Urothelium cell line (cell line): ENCODE results near the gene FNDC3B.
"Not testable (repeated sequence)": the region's sequence is repeated elsewhere in the genome, so short reads cannot be mapped to it uniquely, and the experiment has no call there.

Experiments
- DNase-seq: peaks from one replicate; pipeline ENCODE4 v3.0.0; 2011; ENCODE audit warnings: low spot score, mixed read lengths
- FAIRE-seq: peaks from 2 replicates; lab custom pipeline; 2011; peaks lifted over from hg19 to GRCh38; lab: Jason Lieb, UNC

FNDC3B gene

GRCh38 chr3:172030181-172030580 is 9.2 kb upstream of the FNDC3B start:
- no peak for DNase-seq
- no peak for FAIRE-seq

GRCh38 chr3:172031996-172032395 is 7.4 kb upstream of the FNDC3B start:
- DNase-seq (no peak), FAIRE-seq (no peak)

GRCh38 chr3:172033396-172033795 is 6.0 kb upstream of the FNDC3B start:
- FAIRE-seq (no peak), DNase-seq (no peak)

- FAIRE-seq (no peak), DNase-seq (peak; percentile 30)
Measured at GRCh38 chr3:172034786-172035685, 4.3 kb upstream of the FNDC3B start.

- no peak for FAIRE-seq
- no peak for DNase-seq
Measured at GRCh38 chr3:172036541-172037215, 2.7 kb upstream of the FNDC3B start.

GRCh38 chr3:172038798-172039435 is 461 bp upstream of the FNDC3B start:
- no peak for FAIRE-seq
- no peak for DNase-seq

- DNase-seq (peak; percentile 79), FAIRE-seq (no peak)
Measured at GRCh38 chr3:172040078-172040980, 951 bp downstream of the FNDC3B start.

GRCh38 chr3:172040981-172041963 is 1.9 kb downstream of the FNDC3B start:
- DNase-seq, result peak; percentile 26
- no peak for FAIRE-seq

- no peak for DNase-seq
- FAIRE-seq, result no peak
Measured at GRCh38 chr3:172042136-172042662, 2.8 kb downstream of the FNDC3B start.

GRCh38 chr3:172042663-172043179 is 3.3 kb downstream of the FNDC3B start:
- DNase-seq, FAIRE-seq: not testable (repeated sequence)

GRCh38 chr3:172043233-172043632 is 3.9 kb downstream of the FNDC3B start:
- FAIRE-seq (no peak), DNase-seq (no peak)

GRCh38 chr3:172043766-172044165 is 4.4 kb downstream of the FNDC3B start:
- no peak for FAIRE-seq

GRCh38 chr3:172044833-172045585 is 5.6 kb downstream of the FNDC3B start:
- FAIRE-seq, result no peak

More at GRCh38 chr3:172043766-172044165, 4.4 kb downstream of the FNDC3B start:
- no peak for DNase-seq

GRCh38 chr3:172046268-172046915 is 7.0 kb downstream of the FNDC3B start:
- FAIRE-seq, result no peak
- DNase-seq, result no peak

More at GRCh38 chr3:172044833-172045585, 5.6 kb downstream of the FNDC3B start:
- DNase-seq, result no peak

- DNase-seq (no peak), FAIRE-seq (no peak)
Measured at GRCh38 chr3:172047567-172048115, 8.3 kb downstream of the FNDC3B start.

- no peak for FAIRE-seq
Measured at GRCh38 chr3:172048599-172048998, 9.2 kb downstream of the FNDC3B start.

GRCh38 chr3:172051310-172051956 is 12.1 kb downstream of the FNDC3B start:
- no peak for FAIRE-seq
- no peak for DNase-seq

More at GRCh38 chr3:172048599-172048998, 9.2 kb downstream of the FNDC3B start:
- DNase-seq, result no peak
